Activated CD4-positive, alpha-beta T cell treated with anti-CD3 and anti-CD28 coated beads for 48 hours (primary cell): ENCODE results near the gene WDR49.

ENCODE experiments used
- DNase-seq: peaks from one replicate; pipeline ENCODE4 v3.0.0-alpha.2; 2020

WDR49 gene

GRCh38 chr3:167611718-167612117 is 42.0 kb downstream of the WDR49 start:
- DNase-seq, result no peak

- no peak for DNase-seq
These were observed 44.6 kb downstream of the WDR49 start for GRCh38 chr3:167609156-167609555.

DNA sequence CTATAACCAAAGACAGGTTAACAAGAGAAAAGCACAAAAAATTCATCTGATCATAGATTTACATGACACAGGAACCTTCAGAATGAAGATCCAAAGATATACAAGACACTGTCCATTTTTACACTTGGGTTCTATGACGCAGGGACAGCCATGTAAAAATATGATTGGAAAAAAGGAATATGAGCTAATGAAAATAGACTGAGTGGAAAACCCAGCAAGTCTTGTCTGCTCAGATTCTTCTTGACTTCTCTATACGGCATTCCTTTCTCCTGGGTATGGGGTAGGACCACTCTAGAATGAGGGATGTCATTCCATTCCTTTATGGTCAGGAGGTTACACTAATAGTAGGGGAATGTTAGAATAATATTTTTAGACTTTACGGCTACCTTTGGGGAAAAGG is 46.9 kb downstream of the WDR49 start:
- DNase-seq, result no peak

- no peak for DNase-seq
These were observed 47.9 kb downstream of the WDR49 start for GRCh38 chr3:167605871-167606270.

- DNase-seq, result no peak
These were observed 51.7 kb downstream of the WDR49 start for GRCh38 chr3:167602041-167602440.

DNA sequence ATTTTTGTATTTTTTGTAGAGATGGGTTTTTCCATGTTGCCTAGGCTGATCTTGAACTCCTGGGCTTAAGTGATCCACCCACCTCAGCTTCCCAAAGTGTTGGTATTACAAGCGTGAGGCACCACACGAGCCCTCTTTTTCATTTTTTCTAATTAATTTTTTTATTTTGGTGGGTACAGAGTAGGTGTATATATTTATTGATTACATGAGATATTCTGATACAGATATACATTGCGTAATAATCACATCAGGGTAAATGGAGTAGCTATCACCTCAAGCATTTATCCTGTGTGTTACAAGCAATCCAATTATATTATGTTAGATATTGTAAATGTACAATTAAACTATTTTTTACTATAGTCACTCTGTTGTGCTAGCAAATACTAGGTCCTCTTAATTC is 66.1 kb downstream of the WDR49 start:
- DNase-seq, result no peak

DNA sequence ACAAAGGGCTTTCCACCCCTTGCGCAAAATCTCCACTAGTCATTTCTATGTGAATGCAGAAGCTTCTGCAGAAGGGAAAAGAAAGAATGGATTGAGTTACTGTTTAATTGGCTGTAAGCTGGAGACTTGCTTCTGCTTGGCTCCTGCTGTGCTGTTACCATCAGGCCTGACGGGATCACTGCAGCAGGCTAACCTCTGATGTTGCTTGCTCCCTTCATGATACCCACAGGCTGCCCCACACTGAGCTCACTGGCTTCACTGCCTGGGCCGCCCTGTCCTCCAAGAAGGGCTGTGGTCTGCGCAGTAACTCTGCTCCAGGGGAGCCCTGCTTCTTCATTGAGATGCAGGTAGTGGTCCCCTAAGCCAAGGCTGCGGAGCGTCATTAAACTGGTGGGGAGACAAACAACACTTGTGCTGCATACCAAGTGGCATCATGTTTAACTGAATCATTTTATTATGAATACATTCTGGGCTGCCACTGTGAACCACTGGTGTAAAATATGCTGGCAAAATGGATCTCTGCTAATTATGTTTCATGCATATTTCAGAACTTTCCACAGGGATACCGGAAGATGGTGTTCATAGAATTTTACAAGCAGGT is 78.6 kb downstream of the WDR49 start:
- DNase-seq, result no peak

GRCh38 chr3:167572991-167573390 is 80.8 kb downstream of the WDR49 start:
- no peak for DNase-seq

- no peak for DNase-seq
These were observed 85.1 kb downstream of the WDR49 start for GRCh38 chr3:167568634-167569033.

- DNase-seq, result no peak
These were observed 88.3 kb downstream of the WDR49 start for GRCh38 chr3:167565489-167565888.

GRCh38 chr3:167564612-167565011 is 89.1 kb downstream of the WDR49 start:
- no peak for DNase-seq

- DNase-seq, result no peak
These were observed 93.8 kb downstream of the WDR49 start for GRCh38 chr3:167559924-167560323.

- DNase-seq, result no peak
These were observed 98.8 kb downstream of the WDR49 start for GRCh38 chr3:167554898-167555297.

- no peak for DNase-seq
These were observed 115.7 kb downstream of the WDR49 start for GRCh38 chr3:167538081-167538480.

DNA sequence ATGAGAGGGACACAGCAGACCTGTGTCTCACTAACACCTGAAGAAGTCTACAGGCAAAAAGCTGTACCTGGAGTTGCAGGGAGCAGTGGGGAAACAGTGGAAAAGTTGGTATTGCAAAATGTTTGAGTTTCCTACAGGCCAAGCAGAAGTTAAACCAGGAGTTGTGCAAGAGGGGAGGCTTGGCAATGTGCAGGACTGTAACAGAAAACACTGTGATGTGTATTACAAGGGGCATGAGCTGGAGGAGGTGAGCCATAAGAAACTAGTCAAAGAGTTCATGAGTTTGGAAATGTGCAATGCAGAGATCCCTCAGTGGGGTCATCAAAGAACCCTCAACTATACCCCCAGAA is 132.8 kb downstream of the WDR49 start:
- no peak for DNase-seq

- DNase-seq, result no peak
These were observed 133.3 kb downstream of the WDR49 start for GRCh38 chr3:167520266-167521005.

DNA sequence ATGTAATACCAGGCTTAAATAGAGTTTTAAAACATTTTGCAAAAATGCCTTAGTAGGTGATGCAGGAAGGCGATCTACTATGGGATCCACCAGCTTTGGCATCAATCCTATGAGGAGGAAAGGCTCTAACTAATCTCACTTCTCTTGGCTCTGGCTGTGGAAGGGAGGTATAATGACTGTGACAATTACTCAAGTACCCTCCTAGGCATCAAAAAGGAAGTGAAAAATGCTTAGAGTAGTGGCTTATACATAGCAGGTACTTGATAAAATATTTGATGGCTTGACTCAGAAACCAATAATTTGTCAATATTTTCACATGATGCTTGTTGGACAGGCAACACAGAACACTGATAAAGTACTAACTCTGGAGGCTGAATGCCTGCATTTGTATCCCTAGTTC is 145.8 kb downstream of the WDR49 start:
- no peak for DNase-seq

DNA sequence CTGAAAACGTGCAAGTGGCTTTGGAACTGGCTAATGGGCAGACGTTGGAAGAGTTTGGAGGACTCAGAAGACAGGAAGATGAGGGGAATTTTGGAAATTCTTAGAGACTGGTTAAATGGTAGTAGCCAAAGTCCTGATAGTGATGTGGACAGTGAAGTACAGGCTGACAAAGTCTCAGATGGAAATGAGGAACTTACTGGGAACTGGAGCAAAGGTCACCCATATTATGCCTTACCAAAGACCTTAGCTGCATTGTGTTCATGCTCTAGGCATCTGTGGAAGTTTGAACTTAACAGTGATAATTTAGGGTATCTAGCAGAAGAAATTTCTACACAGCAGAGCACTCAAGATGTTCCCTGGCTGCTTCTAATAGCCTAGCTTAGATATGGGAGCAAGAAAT is 151.3 kb downstream of the WDR49 start:
- DNase-seq, result no peak

DNA sequence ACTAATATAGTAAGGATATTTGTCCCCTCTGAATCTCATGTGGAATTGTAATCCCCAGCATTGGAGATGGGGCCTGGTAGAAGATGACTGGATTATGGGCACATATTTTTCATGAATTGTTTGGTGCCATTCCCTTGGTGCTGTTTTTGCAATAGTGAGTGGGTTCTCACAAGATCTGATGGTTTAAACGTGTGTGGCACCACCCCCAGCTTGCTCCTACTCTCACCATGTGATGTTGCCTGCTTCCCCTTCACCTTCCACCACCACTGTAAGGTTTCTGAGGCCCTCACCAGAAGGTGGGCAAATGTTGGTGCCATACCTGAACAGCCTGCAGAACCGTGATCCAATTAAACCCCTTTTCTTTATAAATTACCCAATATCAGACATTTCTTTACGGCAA is 151.8 kb downstream of the WDR49 start:
- DNase-seq, result no peak

- no peak for DNase-seq
These were observed 155.8 kb downstream of the WDR49 start for GRCh38 chr3:167497903-167498302.

DNA sequence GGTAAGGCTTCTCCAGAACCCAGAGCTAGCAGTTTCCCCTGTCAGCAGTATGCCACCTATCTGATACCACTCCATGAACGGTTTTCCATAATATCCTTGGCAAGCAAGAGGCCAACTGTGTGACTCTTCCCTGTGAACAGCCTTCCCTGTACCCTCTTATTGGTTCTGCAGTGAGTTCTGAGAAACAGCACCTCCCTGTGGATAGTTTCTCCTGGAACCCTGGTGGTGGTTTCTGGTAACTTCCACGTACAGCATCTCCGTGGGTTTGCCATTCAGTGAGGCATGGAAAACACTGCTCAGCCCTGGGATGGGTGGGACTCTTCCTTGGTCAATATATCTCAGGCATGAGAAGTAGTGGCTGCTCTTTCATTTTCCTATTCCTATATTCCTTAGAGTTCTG is 160.5 kb downstream of the WDR49 start:
- DNase-seq, result no peak

DNA sequence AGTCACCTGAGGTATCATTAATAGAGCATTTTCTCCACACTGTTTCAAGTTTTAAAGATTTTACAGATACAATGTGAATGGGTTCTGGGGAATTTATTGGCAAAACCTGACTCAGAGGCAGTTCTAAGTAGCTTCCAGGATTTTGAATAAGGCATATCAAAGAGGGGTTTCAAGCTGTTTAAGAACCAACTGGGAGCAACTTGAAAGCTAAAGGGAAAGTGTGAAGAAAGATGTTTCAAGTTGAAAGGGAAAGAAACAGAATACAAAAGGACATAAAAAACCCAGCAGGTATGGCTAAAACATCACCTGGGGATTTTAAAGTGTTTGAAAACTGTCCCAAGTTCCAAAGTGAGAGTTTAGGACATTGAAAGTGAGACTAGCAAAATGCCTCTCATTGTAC is 162.1 kb downstream of the WDR49 start:
- no peak for DNase-seq

DNA sequence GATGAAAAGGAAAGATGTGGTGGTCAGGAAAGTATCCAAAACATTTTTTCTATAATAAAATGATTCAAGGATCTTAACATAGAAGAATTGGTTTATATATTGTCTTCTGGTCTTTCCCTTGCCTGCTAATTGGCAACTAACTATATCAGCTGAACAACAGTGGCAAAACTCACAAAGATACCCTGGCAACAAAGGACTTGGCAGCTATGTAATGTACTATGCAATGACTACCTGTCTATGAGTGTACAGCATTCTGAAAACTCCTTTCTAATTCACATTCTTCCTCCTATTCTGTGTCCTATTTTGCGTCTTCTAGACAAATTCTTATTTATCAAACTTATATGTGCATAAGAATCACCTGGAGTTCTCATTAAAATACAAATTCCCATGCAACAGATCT is 164.2 kb downstream of the WDR49 start:
- no peak for DNase-seq

- DNase-seq, result no peak
These were observed 166.2 kb downstream of the WDR49 start for GRCh38 chr3:167487556-167487955.

DNA sequence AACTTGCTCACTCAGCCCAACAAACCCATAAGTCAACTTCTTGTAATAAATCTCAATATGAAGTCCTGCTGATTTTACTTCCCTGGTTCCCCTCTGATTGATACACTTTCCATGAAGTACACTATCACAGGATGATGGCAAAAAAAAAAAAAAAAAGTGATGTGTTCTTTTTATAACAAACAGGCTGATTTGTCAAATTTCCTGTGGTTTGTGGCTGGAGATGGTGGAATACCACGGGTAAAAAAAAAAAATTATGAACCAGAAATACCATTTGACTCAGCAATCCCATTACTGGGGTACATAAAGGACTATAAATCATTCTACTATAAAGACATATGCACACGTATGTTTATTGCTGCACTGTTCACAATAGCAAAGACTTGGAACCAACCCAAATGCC is 169.2 kb downstream of the WDR49 start:
- no peak for DNase-seq
